Activated CD4-positive, alpha-beta memory T cell treated with anti-CD3 and anti-CD28 coated beads, Interleukin-2, amount 10 ng/mL, durations not matched to agents 7 days and 5 days (primary cell): ENCODE results near the gene RGS5. TPM values are rescaled to one million over a fixed set of nuclear protein-coding genes. Genes with fewer than 3 reads are reported as not detected.
A peak's percentile ranks its signal among the peaks of the same experiment; 100 is the strongest.

Experiments used
- CTCF ChIA-PET: fragments of 350-600 bp; sonication (Branson Sonifier 250); formaldehyde crosslinking; loops from one replicate; lab custom pipeline; 2021; ENCODE audit warnings: antibody characterized with exemption, inconsistent platforms; lab: Charles Lee
- POLR2A ChIA-PET: fragments of 350-600 bp; sonication (Branson Sonifier 250); formaldehyde crosslinking; loops from one replicate; lab custom pipeline; 2021; ENCODE audit warnings: antibody characterized with exemption; lab: Charles Lee
- DNase-seq: peaks from one replicate; pipeline ENCODE4 v3.0.0-alpha.2; 2020
- H3K27ac Mint-ChIP-seq: one replicate; pipeline ENCODE4 v1.8.0; 2021; ENCODE audit warnings: mild to moderate bottlenecking, mixed read lengths
- H3K27me3 Mint-ChIP-seq: one replicate; pipeline ENCODE4 v1.8.0; 2021; ENCODE audit warnings: mixed read lengths
- H3K36me3 Mint-ChIP-seq: one replicate; pipeline ENCODE4 v1.8.0; 2021; ENCODE audit warnings: low read depth, mixed read lengths
- H3K4me1 Mint-ChIP-seq: one replicate; pipeline ENCODE4 v1.8.0; 2021; ENCODE audit warnings: mixed read lengths
- H3K4me3 Mint-ChIP-seq: one replicate; pipeline ENCODE4 v1.8.0; 2021; ENCODE audit warnings: mild to moderate bottlenecking, mixed read lengths
- H3K9me3 Mint-ChIP-seq: one replicate; pipeline ENCODE4 v1.8.0; 2021; ENCODE audit warnings: mixed read lengths
- total RNA-seq, 2 experiments: library from RNA; stranded (reverse); gene quantifications; one replicate each; pipeline ENCODE4 v1.2.3, GENCODE V29; 2021

The RGS5 gene
- total RNA-seq, 2 experiments from 2014 or later = 2.1 to 3.7 TPM

DNA sequence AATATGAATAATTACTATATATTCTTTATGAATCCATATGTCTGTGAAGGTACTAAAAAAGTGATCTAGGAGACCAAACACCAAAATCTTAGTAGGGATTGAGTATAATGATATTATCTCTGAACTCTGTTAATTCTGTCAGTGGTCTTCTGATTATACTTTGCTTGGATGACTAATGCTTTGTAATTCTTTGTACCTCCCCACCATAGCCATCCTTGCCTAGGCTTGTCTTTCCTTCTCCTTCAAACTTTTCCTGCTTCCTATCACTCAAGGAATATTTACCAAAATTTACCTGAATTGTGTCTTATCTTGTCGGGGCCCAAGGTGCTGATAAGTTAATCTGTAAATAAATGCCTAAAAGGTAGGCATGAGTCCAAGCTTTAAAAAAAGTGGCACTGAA is 845 bp upstream of the RGS5 start:
- Mint-ChIP-seq H3K4me3 (no peak overlapping the region), H3K36me3 (no peaks in the 10 kb centered on the region), H3K4me1 (no peaks in the 10 kb centered on the region), H3K9me3 (no peaks in the 10 kb centered on the region), H3K27ac (no peak overlapping the region), H3K27me3 (no peaks in the 10 kb centered on the region)
- POLR2A ChIA-PET = no interaction called here
- DNase-seq = no peak
- CTCF ChIA-PET = no interaction called here

GRCh38 chr1:163201906-163202305 is 810 bp downstream of the RGS5 start:
- no peak for DNase-seq
- POLR2A ChIA-PET = no interaction called here
- Mint-ChIP-seq H3K4me3 (no peak overlapping the region), H3K27ac (no peak overlapping the region), H3K36me3 (no peaks in the 10 kb centered on the region), H3K27me3 (peaks cover 1% of the 10 kb centered on the region), H3K9me3 (no peaks in the 10 kb centered on the region), H3K4me1 (no peaks in the 10 kb centered on the region)
- CTCF ChIA-PET = no interaction called here

DNA sequence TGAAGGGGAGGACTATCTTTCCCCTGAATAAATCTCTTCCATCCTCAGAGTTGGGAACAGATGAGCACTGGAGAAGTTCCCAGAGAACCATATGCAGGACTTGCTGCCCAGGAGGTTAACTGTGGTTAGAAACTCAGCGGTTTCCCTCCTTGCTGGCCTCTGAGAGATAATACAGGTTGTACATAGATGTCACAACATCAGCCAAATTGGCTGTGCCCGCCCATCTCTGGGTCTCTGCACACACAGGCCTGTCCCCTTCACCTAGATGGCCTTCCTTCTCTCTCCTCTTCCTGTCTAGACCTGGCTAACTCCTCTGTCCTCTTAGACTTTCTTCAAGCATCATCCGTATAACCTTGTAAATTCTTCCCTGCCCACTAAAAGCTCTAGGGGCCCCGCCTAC is 5.7 kb downstream of the RGS5 start:
- ChIA-PET POLR2A (no interaction called here), CTCF (no interaction called here)
- no peak overlapping the region for H3K4me3 Mint-ChIP-seq
- no peak for DNase-seq
- H3K9me3 Mint-ChIP-seq = no peaks in the 10 kb centered on the region
- no peak overlapping the region for H3K27ac Mint-ChIP-seq
- no peaks in the 10 kb centered on the region for H3K4me1 Mint-ChIP-seq
- no peaks in the 10 kb centered on the region for H3K36me3 Mint-ChIP-seq
- peaks cover 4% of the 10 kb centered on the region for H3K27me3 Mint-ChIP-seq

DNA sequence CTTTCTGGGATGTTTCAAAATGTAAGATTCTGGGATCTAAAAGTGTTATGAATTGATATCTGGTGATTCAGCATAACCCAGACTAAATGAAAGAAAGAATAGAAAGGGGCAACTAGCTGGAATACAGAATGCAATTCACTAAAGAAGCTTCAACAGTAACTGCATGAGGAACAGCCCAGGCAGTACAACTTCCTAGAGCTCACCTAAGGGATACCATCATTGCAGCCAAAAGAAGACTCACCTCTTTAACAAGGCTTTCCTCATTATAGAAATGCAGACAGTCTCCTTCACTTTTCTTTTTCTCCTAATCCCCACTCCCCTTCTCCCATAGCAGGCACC is 6.3 kb downstream of the RGS5 start:
- ChIA-PET CTCF (no interaction called here), POLR2A (no interaction called here)
- H3K27ac Mint-ChIP-seq = no peak overlapping the region
- H3K36me3 Mint-ChIP-seq = no peaks in the 10 kb centered on the region
- H3K27me3 Mint-ChIP-seq = peaks cover 4% of the 10 kb centered on the region
- H3K9me3 Mint-ChIP-seq = no peaks in the 10 kb centered on the region
- no peaks in the 10 kb centered on the region for H3K4me1 Mint-ChIP-seq
- H3K4me3 Mint-ChIP-seq = no peak overlapping the region
- DNase-seq = no peak

DNA sequence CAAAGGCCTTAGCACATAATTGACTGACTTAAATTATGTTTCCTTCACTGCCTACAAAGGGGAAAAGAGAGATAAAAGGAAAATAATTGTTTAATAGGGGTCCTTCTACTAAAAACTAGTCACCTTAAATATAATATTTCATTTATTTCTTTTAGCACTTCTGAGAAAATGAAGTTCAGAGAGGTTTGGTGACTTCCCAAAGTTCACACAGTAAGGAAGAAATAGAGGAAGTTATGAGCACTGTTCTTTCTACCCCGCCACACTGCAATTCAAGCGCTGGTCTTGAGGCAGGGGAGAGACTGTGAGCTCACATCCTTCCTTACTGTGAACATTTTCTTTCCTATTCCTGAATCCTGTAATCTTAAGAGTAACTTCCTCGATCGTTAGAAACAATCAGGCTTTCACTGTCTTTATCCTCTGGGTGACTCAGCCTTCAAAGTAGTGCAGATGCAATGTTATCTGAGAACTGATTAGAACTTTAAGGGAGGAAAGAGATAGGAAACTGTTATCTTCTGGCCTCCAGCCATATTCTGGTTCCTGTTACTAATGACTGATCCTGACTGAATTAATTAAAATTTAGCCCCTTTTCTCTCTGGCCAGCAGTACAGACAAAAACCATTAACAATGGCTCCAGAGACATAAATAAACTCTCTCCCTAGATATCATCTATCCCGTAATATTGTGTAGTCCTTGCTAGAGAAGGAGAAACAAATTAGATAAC is 6.8 kb downstream of the RGS5 start:
- ChIA-PET CTCF (no interaction called here), POLR2A (no interaction called here)
- no peaks in the 10 kb centered on the region for H3K4me1 Mint-ChIP-seq
- DNase-seq = no peak
- H3K27me3 Mint-ChIP-seq = peaks cover 4% of the 10 kb centered on the region
- H3K36me3 Mint-ChIP-seq = no peaks in the 10 kb centered on the region
- H3K4me3 Mint-ChIP-seq = no peak overlapping the region
- H3K27ac Mint-ChIP-seq = no peak overlapping the region
- H3K9me3 Mint-ChIP-seq = no peaks in the 10 kb centered on the region

- H3K4me1 Mint-ChIP-seq = no peaks in the 10 kb centered on the region
Observed at GRCh38 chr1:163191301-163191700, 11.4 kb downstream of the RGS5 start.

DNA sequence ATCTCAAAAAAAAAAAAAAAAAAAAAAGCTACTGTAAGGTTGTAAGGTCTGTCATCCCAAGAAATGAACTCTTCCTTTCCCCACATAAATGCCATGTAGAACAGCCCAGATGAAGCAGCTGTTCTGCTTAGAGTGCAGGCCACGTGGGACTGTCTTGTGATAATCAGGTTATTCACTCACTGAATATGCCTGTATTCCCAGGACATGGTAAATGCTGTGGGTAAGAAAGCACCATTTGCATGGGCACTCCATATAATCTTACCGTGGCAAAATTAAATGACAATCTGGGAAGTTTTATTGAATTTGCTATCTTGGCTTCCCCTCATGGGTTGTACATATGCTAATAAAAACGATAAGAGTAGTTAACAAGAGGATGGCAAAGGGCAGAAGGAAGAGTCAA is 13.8 kb downstream of the RGS5 start:
- DNase-seq = no peak
- H3K4me3 Mint-ChIP-seq = no peak overlapping the region
- no peaks in the 10 kb centered on the region for H3K9me3 Mint-ChIP-seq
- ChIA-PET POLR2A (no interaction called here), CTCF (no interaction called here)
- peaks cover under 1% of the 10 kb centered on the region for H3K27me3 Mint-ChIP-seq
- H3K36me3 Mint-ChIP-seq = no peaks in the 10 kb centered on the region
- H3K27ac Mint-ChIP-seq = no peak overlapping the region
- no peaks in the 10 kb centered on the region for H3K4me1 Mint-ChIP-seq

More at GRCh38 chr1:163191301-163191700, 11.4 kb downstream of the RGS5 start:
- H3K27me3 Mint-ChIP-seq = no peaks in the 10 kb centered on the region
- no peaks in the 10 kb centered on the region for H3K9me3 Mint-ChIP-seq
- H3K27ac Mint-ChIP-seq = no peak overlapping the region
- no peaks in the 10 kb centered on the region for H3K36me3 Mint-ChIP-seq
- ChIA-PET POLR2A (no interaction called here), CTCF (no interaction called here)
- DNase-seq = no peak
- H3K4me3 Mint-ChIP-seq = no peak overlapping the region

DNA sequence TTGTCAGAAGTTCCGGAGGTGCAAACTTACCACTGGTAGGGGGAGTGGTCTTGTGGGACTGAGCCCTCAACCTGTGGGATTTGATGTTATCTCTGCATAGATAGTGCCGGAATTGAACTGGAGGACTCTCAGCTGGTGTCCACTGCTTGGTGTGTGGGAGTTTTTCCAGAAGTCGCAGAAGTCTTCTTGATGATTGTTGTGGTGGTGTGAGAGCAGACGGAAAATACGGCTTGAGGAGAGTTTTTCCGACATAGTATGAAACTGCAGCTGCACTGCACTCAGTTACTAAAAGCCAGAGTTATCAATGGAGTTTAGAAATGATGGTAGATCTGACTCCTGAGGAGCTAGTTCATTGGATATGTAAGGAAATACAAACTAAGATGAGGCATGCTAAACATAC is 14.9 kb downstream of the RGS5 start:
- DNase-seq = no peak
- Mint-ChIP-seq H3K27me3 (peaks cover 2% of the 10 kb centered on the region), H3K4me1 (no peaks in the 10 kb centered on the region), H3K27ac (no peak overlapping the region), H3K36me3 (no peaks in the 10 kb centered on the region), H3K4me3 (no peak overlapping the region), H3K9me3 (no peaks in the 10 kb centered on the region)
- ChIA-PET CTCF (no interaction called here), POLR2A (interaction anchor here (1.1 kb wide), 1 partner anchor 11 kb away, joined by 3 read pairs; no protein-coding TSS in a partner anchor)

DNA sequence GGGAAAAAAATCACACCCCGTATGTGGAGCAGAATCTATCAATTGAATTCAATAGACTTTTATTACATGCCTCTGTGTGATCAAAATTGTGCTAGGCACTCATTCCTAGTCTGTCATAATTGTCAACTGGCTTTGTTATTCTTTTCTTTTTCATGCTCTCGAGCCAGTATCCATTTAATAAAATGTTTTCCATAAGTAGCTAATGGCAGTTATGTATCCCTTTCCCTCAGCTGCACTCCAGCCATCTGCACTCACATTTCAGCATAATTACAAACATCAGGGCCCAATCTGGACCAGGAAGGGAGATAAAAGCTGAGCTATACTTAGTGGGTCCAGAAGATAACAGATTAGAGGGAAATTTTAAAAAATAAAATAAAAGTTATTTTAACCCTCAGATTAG is 15.9 kb downstream of the RGS5 start:
- Mint-ChIP-seq H3K4me3 (no peak overlapping the region), H3K9me3 (no peaks in the 10 kb centered on the region), H3K27ac (no peak overlapping the region), H3K36me3 (no peaks in the 10 kb centered on the region), H3K4me1 (no peaks in the 10 kb centered on the region), H3K27me3 (peaks cover 2% of the 10 kb centered on the region)
- ChIA-PET POLR2A (interaction anchor here (1.1 kb wide), 1 partner anchor 10 kb away, joined by 3 read pairs; no protein-coding TSS in a partner anchor), CTCF (interaction anchor here (0.9 kb wide), 1 partner anchor 10 kb away, joined by 3 read pairs; no protein-coding TSS in a partner anchor)
- no peak for DNase-seq

- Mint-ChIP-seq H3K27ac (no peak overlapping the region), H3K9me3 (no peaks in the 10 kb centered on the region), H3K4me1 (no peaks in the 10 kb centered on the region), H3K36me3 (no peaks in the 10 kb centered on the region), H3K27me3 (peaks cover 2% of the 10 kb centered on the region), H3K4me3 (no peak overlapping the region)
- DNase-seq = no peak
- ChIA-PET POLR2A (no interaction called here), CTCF (no interaction called here)
Observed at GRCh38 chr1:163182330-163182949, 20.3 kb downstream of the RGS5 start.

DNA sequence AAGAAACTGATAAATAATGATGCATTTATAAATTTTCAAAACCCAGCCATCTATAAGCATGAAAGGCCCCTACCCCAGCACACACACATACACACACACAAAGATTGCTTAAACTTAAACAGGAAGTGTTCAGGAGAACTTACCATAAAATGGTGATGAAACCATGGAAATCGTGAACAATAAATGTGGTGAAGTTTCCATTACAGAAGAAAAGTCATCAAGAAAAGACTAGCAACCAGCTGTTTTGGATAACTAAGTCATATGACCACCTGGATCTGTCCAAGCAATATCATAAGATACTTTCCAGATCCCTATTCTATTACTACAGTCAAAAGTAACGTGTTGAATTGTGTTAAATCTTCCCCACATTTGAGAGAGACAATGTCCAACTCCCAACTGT is 24.1 kb downstream of the RGS5 start:
- Mint-ChIP-seq H3K4me1 (no peaks in the 10 kb centered on the region), H3K27ac (no peak overlapping the region), H3K36me3 (no peaks in the 10 kb centered on the region), H3K27me3 (no peaks in the 10 kb centered on the region), H3K9me3 (no peaks in the 10 kb centered on the region), H3K4me3 (no peak overlapping the region)
- DNase-seq = no peak
- POLR2A ChIA-PET = no interaction called here
- CTCF ChIA-PET = no interaction called here

DNA sequence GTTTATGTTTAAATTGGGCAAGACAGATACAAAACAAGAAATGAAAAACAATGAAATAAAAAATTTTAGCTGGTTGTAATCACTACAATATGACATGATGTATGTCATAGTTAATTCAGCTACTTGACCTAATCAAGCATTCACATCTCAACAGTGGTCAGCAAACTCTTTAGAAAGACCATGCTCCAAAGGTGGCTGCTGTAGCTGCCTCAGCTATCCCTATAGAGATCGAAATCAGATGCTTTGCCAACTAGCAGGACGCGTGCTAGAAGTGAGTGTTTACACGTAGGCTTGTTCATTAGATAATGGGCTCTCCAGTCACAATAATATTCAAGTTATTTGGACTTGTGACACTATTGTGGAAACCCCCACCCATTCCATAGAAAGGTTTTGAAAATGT is 25.9 kb downstream of the RGS5 start:
- POLR2A ChIA-PET = interaction anchor here (1.2 kb wide), 1 partner anchor 11 kb away, joined by 3 read pairs; no protein-coding TSS in a partner anchor
- CTCF ChIA-PET = interaction anchor here (0.9 to 2.7 kb wide), 3 partner anchors 10 to 323 kb away, joined by 3 to 11 read pairs (median 6); no protein-coding TSS in a partner anchor

DNA sequence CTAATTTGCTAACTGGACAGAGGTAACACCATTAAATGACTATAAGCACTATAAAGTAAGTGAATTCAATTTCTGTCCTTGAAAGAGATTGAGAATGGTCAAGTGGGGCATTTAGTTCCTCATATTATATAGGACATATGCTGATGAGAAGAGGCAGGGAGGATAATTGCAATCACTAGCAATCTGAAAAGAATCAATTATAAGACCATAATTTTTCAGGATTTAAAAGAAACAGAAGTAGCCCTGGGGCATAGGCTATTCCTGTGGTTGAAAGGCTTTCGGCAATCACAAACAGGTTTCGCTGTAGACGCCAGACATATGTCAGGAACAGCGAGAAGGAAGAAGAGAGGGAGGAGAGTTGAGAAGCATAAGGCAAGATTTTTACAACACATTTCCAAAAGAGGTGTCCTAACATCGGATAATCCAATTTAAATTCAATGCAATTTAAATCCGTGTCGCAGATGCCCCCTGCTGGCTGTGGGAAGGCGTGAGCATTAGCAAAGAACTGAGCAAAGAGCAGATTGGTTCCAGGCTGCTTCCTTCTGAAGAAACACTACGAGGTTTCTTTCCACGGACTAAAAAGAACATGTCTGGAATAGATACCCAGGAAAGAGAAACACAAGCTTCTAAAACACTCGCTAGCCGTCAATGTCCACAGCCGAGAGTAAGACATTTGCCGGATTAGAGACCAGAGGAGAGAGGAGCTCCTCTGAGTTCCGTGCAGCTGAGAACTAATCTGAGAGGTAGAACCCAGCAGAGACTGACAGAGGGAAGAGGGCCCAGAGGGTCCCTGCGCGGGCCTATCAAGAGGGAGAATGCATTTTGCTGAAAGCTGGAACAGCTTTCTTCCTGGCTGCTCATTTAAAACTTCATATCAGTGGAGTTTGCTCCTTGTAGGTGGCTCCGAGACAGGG is 27.9 kb downstream of the RGS5 start:
- H3K4me3 Mint-ChIP-seq = no peak overlapping the region
- H3K27ac Mint-ChIP-seq = no peak overlapping the region
- DNase-seq = peak; percentile 41
- ChIA-PET POLR2A (no interaction called here), CTCF (interaction anchor here (0.8 to 2.7 kb wide), 10 partner anchors 8 to 326 kb away, joined by 3 to 11 read pairs (median 3); no protein-coding TSS in a partner anchor)
- no peaks in the 10 kb centered on the region for H3K9me3 Mint-ChIP-seq
- no peaks in the 10 kb centered on the region for H3K4me1 Mint-ChIP-seq
- H3K27me3 Mint-ChIP-seq = peaks cover 1% of the 10 kb centered on the region
- no peaks in the 10 kb centered on the region for H3K36me3 Mint-ChIP-seq

More for the DNA sequence above, 25.9 kb downstream of the RGS5 start:
- Mint-ChIP-seq H3K27me3 (no peaks in the 10 kb centered on the region), H3K4me3 (no peak overlapping the region), H3K36me3 (no peaks in the 10 kb centered on the region), H3K27ac (no peak overlapping the region), H3K9me3 (no peaks in the 10 kb centered on the region), H3K4me1 (no peaks in the 10 kb centered on the region)
- DNase-seq = no peak
